HL-60 (cell line): ENCODE measurements around the gene TOP3A.

ENCODE experiments used
- DNase-seq, 2 experiments: peaks; one replicate each; pipeline ENCODE4 v3.0.0-alpha.2; 2010 to 2020; ENCODE audit warnings: low read depth in 1 of 2, low spot score in 1 of 2
- H3K27ac ChIP-seq: fragments of 250-450 bp; sonication (Bioruptor Pico); replicated peaks from 2 replicates; pipeline ENCODE4 v1.5.1; 2020; ENCODE audit warnings: mild to moderate bottlenecking, moderate library complexity
- H3K27me3 ChIP-seq: fragments of 250-450 bp; sonication (Bioruptor Pico); 2 replicates; pipeline ENCODE4 v1.5.1; 2021; ENCODE audit warnings: mild to moderate bottlenecking, moderate library complexity; ENCODE audit not compliant: insufficient read depth, poor library complexity, severe bottlenecking
- H3K4me3 ChIP-seq: replicated peaks from 2 replicates; pipeline ENCODE4 v1.5.1; 2011; ENCODE audit warnings: mild to moderate bottlenecking, control low read depth, low read length; ENCODE audit not compliant: insufficient read depth
- CTCF ChIP-seq: IDR thresholded peaks from one replicate; pipeline ENCODE4 v1.5.1; 2011; ENCODE audit warnings: low read length, control low read depth, inconsistent platforms; ENCODE audit not compliant: insufficient read depth
- GABPA ChIP-seq: IDR thresholded peaks from 2 replicates; pipeline ENCODE4 v1.6.1; 2012; ENCODE audit warnings: low read depth
- POLR2AphosphoS5 ChIP-seq: IDR thresholded peaks from 2 replicates; pipeline ENCODE4 v1.6.1; 2012; ENCODE audit warnings: low read depth
- REST ChIP-seq: IDR thresholded peaks from 2 replicates; pipeline ENCODE4 v1.6.1; 2012; ENCODE audit warnings: low read depth; ENCODE audit not compliant: insufficient replicate concordance
- SPI1 ChIP-seq: IDR thresholded peaks from 2 replicates; pipeline ENCODE4 v1.6.1; 2012; ENCODE audit warnings: low read depth, mild to moderate bottlenecking, borderline replicate concordance

TOP3A gene

GRCh38 chr17:18326039-18326438, 11.2 kb upstream of the TOP3A start:
- no peak for DNase-seq
- TF ChIP-seq POLR2AphosphoS5, result no peak
- TF ChIP-seq REST, result no peak
- TF ChIP-seq GABPA, result no peak
- TF ChIP-seq SPI1, result no peak
- Histone ChIP-seq H3K4me3 (no peak overlapping the region), H3K27me3 (no peaks in the 10 kb centered on the region), H3K27ac (no peak overlapping the region)

- H3K27ac ChIP-seq, result no peak overlapping the region
- H3K27me3 ChIP-seq, result no peaks in the 10 kb centered on the region
- no peak for DNase-seq
- TF ChIP-seq GABPA (no peak), SPI1 (no peak), POLR2AphosphoS5 (no peak), REST (no peak), CTCF (no peak)
- no peak overlapping the region for H3K4me3 ChIP-seq
Measured at GRCh38 chr17:18324140-18325050, 9.6 kb upstream of the TOP3A start.

- no peak overlapping the region for H3K27ac ChIP-seq
- no peak overlapping the region for H3K4me3 ChIP-seq
- no peak for DNase-seq
- TF ChIP-seq CTCF (no peak), REST (no peak), POLR2AphosphoS5 (no peak)
- H3K27me3 ChIP-seq, result no peaks in the 10 kb centered on the region
Measured at GRCh38 chr17:18323507-18324139, 8.8 kb upstream of the TOP3A start.
